ENCODE data around the gene DRGX.

DRGX gene

DNA sequence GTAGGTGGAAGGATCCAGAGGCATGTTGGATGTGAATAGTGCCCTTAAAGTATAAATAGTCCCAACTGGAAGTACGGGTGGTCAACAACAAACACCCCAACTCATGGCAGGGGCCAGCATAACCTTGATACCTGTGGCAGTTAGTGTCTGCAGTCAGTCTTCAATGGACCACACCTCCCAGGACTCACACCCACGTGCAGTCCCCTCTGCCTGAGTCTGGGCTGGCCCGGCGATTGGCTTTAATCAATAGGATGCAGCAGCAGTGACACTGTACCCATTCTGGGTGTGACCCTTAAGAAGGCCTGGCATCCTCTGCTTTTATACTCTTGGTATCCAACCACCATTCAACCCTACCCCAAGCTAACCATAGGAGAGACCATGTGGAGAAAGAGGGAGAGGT, 18.6 kb downstream of the DRGX start:
- TF ChIP-seq, protein P1, sequence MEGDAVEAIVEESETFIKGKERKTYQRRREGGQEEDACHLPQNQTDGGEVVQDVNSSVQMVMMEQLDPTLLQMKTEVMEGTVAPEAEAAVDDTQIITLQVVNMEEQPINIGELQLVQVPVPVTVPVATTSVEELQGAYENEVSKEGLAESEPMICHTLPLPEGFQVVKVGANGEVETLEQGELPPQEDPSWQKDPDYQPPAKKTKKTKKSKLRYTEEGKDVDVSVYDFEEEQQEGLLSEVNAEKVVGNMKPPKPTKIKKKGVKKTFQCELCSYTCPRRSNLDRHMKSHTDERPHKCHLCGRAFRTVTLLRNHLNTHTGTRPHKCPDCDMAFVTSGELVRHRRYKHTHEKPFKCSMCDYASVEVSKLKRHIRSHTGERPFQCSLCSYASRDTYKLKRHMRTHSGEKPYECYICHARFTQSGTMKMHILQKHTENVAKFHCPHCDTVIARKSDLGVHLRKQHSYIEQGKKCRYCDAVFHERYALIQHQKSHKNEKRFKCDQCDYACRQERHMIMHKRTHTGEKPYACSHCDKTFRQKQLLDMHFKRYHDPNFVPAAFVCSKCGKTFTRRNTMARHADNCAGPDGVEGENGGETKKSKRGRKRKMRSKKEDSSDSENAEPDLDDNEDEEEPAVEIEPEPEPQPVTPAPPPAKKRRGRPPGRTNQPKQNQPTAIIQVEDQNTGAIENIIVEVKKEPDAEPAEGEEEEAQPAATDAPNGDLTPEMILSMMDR (IDR thresholded peaks at IDR 0.05; ENCODE audit: control insufficient read depth, insufficient read depth, low read depth, low read length, missing control alignments) = no peak
- no peak for DNase-seq (ENCODE audit: low read depth)
- no peak overlapping the region for H3K4me3 ChIP-seq (ENCODE audit: control insufficient read depth, low read depth, low read length)

GRCh38 chr10:49375611-49376010, 20.3 kb downstream of the DRGX start:
- TF ChIP-seq, protein P1 (IDR thresholded peaks at IDR 0.05; ENCODE audit: control insufficient read depth, insufficient read depth, low read depth, low read length, missing control alignments) = no peak
- H3K4me3 ChIP-seq (ENCODE audit: control insufficient read depth, low read depth, low read length) = no peak overlapping the region

DNA sequence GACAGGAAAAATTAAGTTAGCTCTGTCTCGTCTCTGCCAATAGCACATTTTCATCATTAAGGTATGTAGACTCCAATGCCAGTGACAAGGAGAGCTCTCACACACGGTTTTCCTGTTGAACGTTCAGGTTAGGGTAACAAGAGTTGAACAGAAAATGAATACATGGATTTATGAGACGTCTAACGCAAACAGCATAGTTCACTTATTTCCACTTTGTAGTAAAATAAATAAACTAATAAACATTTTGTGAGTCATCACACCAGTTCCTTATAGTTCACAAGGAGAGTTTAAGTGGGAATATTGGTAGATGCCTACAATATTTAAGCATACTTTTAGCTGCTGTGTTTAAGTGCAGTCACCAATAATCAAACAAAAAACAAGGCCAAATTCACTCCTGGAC, 21.1 kb downstream of the DRGX start:
- H3K4me3 ChIP-seq (ENCODE audit: control insufficient read depth, low read depth, low read length) = no peak overlapping the region
- DNase-seq (ENCODE audit: low read depth) = no peak
- TF ChIP-seq, protein P1 (IDR thresholded peaks at IDR 0.05; ENCODE audit: control insufficient read depth, insufficient read depth, low read depth, low read length, missing control alignments) = no peak

More at GRCh38 chr10:49375611-49376010, 20.3 kb downstream of the DRGX start:
- no peak for DNase-seq (ENCODE audit: low read depth)

DNA sequence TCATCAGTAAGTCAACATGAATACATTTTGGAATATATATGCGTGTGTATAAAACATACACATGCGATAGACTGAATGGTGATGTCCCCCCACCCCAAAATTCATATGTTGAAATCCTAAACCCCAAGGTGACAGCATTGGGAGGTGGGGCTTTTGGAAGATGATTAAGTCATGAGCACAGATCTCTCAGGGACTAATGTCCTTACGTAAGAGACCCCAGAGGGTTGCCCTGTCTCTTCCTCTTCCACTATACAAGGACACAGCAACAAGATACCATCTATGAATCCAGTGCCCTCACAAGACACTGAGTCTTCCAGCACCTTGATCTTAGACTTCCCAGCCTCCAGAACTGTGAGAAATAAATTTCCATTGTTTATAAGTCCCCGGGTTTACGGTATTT, 22.5 kb downstream of the DRGX start:
- DNase-seq (ENCODE audit: low read depth) = no peak
- TF ChIP-seq, protein P1 (IDR thresholded peaks at IDR 0.05; ENCODE audit: control insufficient read depth, insufficient read depth, low read depth, low read length, missing control alignments) = no peak
- H3K4me3 ChIP-seq (ENCODE audit: control insufficient read depth, low read depth, low read length) = no peak overlapping the region

- no peak for DNase-seq (ENCODE audit: low read depth)
- TF ChIP-seq, protein P1 (IDR thresholded peaks at IDR 0.05; ENCODE audit: control insufficient read depth, insufficient read depth, low read depth, low read length, missing control alignments) = no peak
- no peak overlapping the region for H3K4me3 ChIP-seq (ENCODE audit: control insufficient read depth, low read depth, low read length)
These were observed 23.9 kb downstream of the DRGX start for GRCh38 chr10:49371967-49372366.

GRCh38 chr10:49370326-49371100, 25.4 kb downstream of the DRGX start:
- TF ChIP-seq, protein P1 (IDR thresholded peaks at IDR 0.05; ENCODE audit: control insufficient read depth, insufficient read depth, low read depth, low read length, missing control alignments) = no peak
- no peak overlapping the region for H3K4me3 ChIP-seq (ENCODE audit: control insufficient read depth, low read depth, low read length)
- DNase-seq (ENCODE audit: low read depth) = no peak

Data from AG09309 (cell line).